OCI-LY1 (cell line): ENCODE results near the gene ABCC11.

Source experiments
- EZH2 ChIP-seq: fragments of 200-600 bp; sonication (generic), shearing (Covaris generic); IDR thresholded peaks from 2 replicates; pipeline ENCODE4 v1.8.0; 2017; ENCODE audit warnings: borderline replicate concordance, mixed run types, mild to moderate bottlenecking, antibody characterized with exemption, low read length, moderate library complexity, mixed read lengths
- TF ChIP-seq, protein P1 (sequence below): fragments of 200-600 bp; sonication (generic), shearing (Covaris generic); IDR thresholded peaks from 2 replicates; pipeline ENCODE4 v1.5.1; 2017; ENCODE audit warnings: mild to moderate bottlenecking, antibody characterized with exemption, low read length, moderate library complexity, mixed read lengths

GRCh38 chr16:48139517-48139916 lies 107.8 kb downstream of the ABCC11 start:
- TF ChIP-seq EZH2: no peak
- TF ChIP-seq, protein P1, sequence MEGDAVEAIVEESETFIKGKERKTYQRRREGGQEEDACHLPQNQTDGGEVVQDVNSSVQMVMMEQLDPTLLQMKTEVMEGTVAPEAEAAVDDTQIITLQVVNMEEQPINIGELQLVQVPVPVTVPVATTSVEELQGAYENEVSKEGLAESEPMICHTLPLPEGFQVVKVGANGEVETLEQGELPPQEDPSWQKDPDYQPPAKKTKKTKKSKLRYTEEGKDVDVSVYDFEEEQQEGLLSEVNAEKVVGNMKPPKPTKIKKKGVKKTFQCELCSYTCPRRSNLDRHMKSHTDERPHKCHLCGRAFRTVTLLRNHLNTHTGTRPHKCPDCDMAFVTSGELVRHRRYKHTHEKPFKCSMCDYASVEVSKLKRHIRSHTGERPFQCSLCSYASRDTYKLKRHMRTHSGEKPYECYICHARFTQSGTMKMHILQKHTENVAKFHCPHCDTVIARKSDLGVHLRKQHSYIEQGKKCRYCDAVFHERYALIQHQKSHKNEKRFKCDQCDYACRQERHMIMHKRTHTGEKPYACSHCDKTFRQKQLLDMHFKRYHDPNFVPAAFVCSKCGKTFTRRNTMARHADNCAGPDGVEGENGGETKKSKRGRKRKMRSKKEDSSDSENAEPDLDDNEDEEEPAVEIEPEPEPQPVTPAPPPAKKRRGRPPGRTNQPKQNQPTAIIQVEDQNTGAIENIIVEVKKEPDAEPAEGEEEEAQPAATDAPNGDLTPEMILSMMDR: no peak
